Stomach (tissue), 4 donors: ENCODE results near the gene MICAL3.

Source experiments
- CTCF ChIP-seq, 7 experiments: fragments of 450-650 bp in 4 of 7; fragments of 200-600 bp in 3 of 7; sonication (generic) in 3 of 7; IDR thresholded peaks; one replicate each; pipeline ENCODE4 v1.5.1; 2016 to 2019; ENCODE audit warnings: antibody characterized with exemption in 7 of 7, control low read depth in 2 of 7, mild to moderate bottlenecking in 1 of 7
- EP300 ChIP-seq: sonication (generic); formaldehyde crosslinking; IDR thresholded peaks from one replicate; pipeline ENCODE4 v1.6.1; 2017; ENCODE audit warnings: antibody characterized with exemption
- POLR2A ChIP-seq, 4 donors: fragments of 450-650 bp; IDR thresholded peaks; one replicate each; pipeline ENCODE4 v1.6.1; 2016; ENCODE audit warnings: antibody characterized with exemption in 4 of 4, control low read depth in 2 of 4, mild to moderate bottlenecking in 1 of 4, moderate library complexity in 1 of 4
- POLR2AphosphoS5 ChIP-seq, 3 donors: sonication (generic); formaldehyde crosslinking; IDR thresholded peaks; one replicate each; pipeline ENCODE4 v1.6.1; 2016; ENCODE audit warnings: antibody characterized with exemption in 3 of 3

GRCh38 chr22:17912945-17913721 is 111.2 kb downstream of the MICAL3 start:
- TF ChIP-seq CTCF (IDR thresholded peaks at IDR 0.05) (no peak), POLR2A (IDR thresholded peaks at IDR 0.05) (no peak), POLR2AphosphoS5 (IDR thresholded peaks at IDR 0.05) (no peak), EP300 (no peak)
